Activated CD4-positive, alpha-beta T cell treated with anti-CD3 and anti-CD28 coated beads for 36 hours (primary cell): Measurements from ENCODE around the gene DSCAML1. TPM values are rescaled to one million over a fixed set of nuclear protein-coding genes. Genes with fewer than 3 reads are reported as not detected.

Experiments used
- ATAC-seq: fragments of 200-7000 bp; cut with Tn5 transposase; one replicate; pipeline ENCODE4 v1.10.0; 2021; ENCODE audit warnings: mild to moderate bottlenecking, moderate library complexity
- CTCF ChIA-PET: fragments of 350-600 bp; sonication (Branson Sonifier 250); formaldehyde crosslinking; loops from one replicate; lab custom pipeline; 2021; ENCODE audit warnings: antibody characterized with exemption; lab: Charles Lee
- POLR2A ChIA-PET: fragments of 350-600 bp; sonication (Branson Sonifier 250); formaldehyde crosslinking; loops from one replicate; lab custom pipeline; 2021; ENCODE audit warnings: antibody characterized with exemption, inconsistent platforms; lab: Charles Lee
- DNase-seq: peaks from one replicate; pipeline ENCODE4 v3.0.0-alpha.2; 2020
- H3K27ac Mint-ChIP-seq: one replicate; pipeline ENCODE4 v1.8.0; 2021; ENCODE audit warnings: mixed read lengths
- H3K27me3 Mint-ChIP-seq: one replicate; pipeline ENCODE4 v1.8.0; 2021; ENCODE audit warnings: mixed read lengths
- H3K36me3 Mint-ChIP-seq: one replicate; pipeline ENCODE4 v1.8.0; 2021; ENCODE audit warnings: low read depth, mixed read lengths
- H3K4me1 Mint-ChIP-seq: one replicate; pipeline ENCODE4 v1.8.0; 2021; ENCODE audit warnings: mixed read lengths
- H3K4me3 Mint-ChIP-seq: one replicate; pipeline ENCODE4 v1.8.0; 2021; ENCODE audit warnings: mild to moderate bottlenecking, moderate library complexity, mixed read lengths
- H3K9me3 Mint-ChIP-seq: one replicate; pipeline ENCODE4 v1.8.0; 2021; ENCODE audit warnings: low read depth, mixed read lengths
- intact Hi-C, 2 experiments: fragments of 100-400 bp; cut with DNase I in 1 of 2; cut with micrococcal nuclease in 1 of 2; formaldehyde crosslinking; loops; one replicate each; pipeline versions ENCODE4 v1.14.2 to v1.15.1; 2022 to 2024; cut with DNase I, micrococcal nuclease
- total RNA-seq, 2 experiments: library from RNA; stranded (reverse); gene quantifications; one replicate each; pipeline ENCODE4 v1.2.3, GENCODE V29; 2021

The DSCAML1 gene
- total RNA-seq, 2 experiments from 2014 or later: 0.05 to 0.67 TPM

DNA sequence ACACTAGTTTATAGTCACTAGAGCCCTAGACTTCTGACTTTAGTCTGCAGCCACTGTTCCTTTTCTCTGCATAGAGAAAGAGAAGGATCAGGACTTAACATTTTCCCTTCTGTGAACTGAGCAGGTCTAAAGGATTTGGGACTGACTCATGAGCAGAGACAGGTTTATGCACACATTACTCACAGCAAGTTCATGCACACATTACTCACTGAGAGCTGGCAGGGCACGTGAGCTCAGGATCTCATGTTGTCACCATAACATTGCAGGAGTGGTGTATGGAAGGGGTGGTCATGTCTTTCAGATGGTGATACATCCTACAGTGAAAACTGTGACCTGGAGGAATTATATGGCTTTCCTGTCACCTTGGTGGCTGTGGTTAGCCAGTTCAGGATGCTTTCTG is 413.0 kb downstream of the DSCAML1 start:
- Mint-ChIP-seq H3K27ac (no peak overlapping the region), H3K4me1 (no peaks in the 10 kb centered on the region), H3K36me3 (peaks cover 25% of the 10 kb centered on the region), H3K4me3 (no peak overlapping the region), H3K27me3 (no peaks in the 10 kb centered on the region), H3K9me3 (no peaks in the 10 kb centered on the region)
- ATAC-seq (peak; percentile 42), DNase-seq (no peak)
- intact Hi-C loops: no loop called here
- POLR2A ChIA-PET: no interaction called here
- CTCF ChIA-PET: interaction anchor here (0.7 kb wide), 1 partner anchor 423 kb away, joined by 3 read pairs; no protein-coding TSS in a partner anchor

DNA sequence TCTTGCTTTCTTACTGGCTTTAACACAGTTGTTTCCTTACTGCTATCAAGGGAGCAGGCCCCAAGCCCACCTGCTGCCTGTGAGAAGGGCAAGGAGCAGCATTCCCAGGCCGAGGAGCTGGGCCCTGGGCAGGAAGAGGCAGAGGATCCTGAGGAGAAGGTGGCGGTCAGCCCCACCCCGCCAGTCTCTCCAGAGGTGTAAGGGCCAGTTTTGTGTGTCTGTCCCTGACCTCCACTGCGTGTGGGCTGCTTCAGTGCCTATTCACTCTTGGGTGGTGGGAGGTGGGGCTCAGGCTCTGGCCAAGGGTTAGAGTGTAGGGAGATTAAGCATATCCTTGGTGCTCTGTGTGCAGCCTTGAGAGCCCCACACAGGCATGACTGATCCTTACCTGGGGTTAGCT is 414.3 kb downstream of the DSCAML1 start:
- H3K9me3 Mint-ChIP-seq: no peaks in the 10 kb centered on the region
- H3K4me1 Mint-ChIP-seq: no peaks in the 10 kb centered on the region
- ATAC-seq (no peak), DNase-seq (no peak)
- POLR2A ChIA-PET: no interaction called here
- H3K4me3 Mint-ChIP-seq: no peak overlapping the region
- no peaks in the 10 kb centered on the region for H3K27me3 Mint-ChIP-seq
- peaks cover 23% of the 10 kb centered on the region for H3K36me3 Mint-ChIP-seq
- CTCF ChIA-PET: interaction anchor here (0.6 kb wide), 1 partner anchor 412 kb away, joined by 4 read pairs; no protein-coding TSS in a partner anchor
- intact Hi-C loops: no loop called here
- no peak overlapping the region for H3K27ac Mint-ChIP-seq

DNA sequence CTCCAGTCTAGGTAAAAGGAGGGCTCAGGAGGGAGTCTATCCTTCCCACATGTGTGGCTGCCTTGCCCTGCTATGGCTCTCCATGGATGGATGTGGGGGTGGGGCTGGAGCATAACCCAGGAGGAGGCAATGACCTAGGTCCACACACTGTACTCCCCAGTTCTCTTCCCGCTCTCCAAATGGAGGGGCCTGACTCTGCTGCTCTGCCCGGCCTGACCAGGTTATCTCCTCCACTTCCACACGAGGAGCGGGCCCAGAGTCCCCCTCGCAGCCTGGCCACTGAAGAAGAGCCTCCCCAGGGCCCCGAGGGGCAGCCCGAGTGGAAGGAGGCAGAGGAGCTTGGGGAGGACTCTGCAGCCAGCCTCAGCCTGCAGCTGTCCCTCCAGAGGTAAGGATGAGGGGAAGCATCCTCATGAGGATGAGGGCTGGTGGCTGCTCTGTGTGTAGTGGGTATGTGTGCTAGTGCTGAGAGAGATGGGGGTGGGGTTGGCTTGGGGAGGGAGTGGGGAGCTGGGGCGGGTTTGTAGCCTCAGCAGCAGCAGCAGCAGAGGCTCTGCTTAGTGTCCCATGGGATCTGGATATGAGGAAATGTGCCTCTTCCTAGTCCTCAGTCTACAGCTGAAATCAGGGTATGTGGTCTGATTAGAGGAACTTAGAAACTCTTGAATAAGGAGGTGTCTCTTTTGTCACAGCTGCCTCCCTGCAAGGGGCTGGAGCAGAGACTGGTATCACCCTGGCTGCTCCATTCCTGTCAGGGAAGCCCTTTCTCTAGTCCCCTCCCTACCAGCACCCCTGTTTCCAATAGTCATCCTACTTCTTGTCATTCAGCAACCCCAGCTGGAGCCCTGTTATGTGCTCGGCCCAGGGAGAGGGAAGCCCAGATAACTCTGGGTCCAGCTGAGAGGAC is 415.3 kb downstream of the DSCAML1 start:
- ATAC-seq (no peak), DNase-seq (no peak)
- Mint-ChIP-seq H3K9me3 (no peaks in the 10 kb centered on the region), H3K4me1 (no peaks in the 10 kb centered on the region), H3K27ac (no peak overlapping the region), H3K36me3 (peaks cover 22% of the 10 kb centered on the region), H3K4me3 (no peak overlapping the region), H3K27me3 (no peaks in the 10 kb centered on the region)
- intact Hi-C loops: no loop called here
- ChIA-PET POLR2A (no interaction called here), CTCF (no interaction called here)

DNA sequence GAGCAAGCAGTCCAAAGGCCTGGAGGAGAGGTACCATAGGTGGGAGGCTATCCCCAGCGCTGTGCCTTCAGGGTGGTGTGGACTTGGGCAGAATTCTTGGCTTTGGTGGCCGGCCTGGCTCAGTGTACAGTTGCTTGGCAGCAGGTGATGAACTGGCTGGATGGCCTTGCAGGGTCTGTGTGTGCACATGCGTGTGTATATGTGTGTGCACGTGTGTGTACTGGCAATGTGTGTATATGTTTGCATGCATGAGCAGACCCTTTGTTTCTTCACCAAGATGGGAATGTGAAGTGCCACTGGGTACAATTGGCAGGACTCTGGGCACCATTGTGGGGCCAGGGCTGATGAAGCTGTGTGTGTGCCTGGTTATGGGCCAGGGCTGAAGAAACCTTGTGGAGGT is 416.3 kb downstream of the DSCAML1 start:
- CTCF ChIA-PET: interaction anchor here (1.3 to 1.6 kb wide), 2 partner anchors 9 to 12 kb away, joined by 4 read pairs; no protein-coding TSS in a partner anchor
- no peak for DNase-seq
- ATAC-seq: no peak

DNA sequence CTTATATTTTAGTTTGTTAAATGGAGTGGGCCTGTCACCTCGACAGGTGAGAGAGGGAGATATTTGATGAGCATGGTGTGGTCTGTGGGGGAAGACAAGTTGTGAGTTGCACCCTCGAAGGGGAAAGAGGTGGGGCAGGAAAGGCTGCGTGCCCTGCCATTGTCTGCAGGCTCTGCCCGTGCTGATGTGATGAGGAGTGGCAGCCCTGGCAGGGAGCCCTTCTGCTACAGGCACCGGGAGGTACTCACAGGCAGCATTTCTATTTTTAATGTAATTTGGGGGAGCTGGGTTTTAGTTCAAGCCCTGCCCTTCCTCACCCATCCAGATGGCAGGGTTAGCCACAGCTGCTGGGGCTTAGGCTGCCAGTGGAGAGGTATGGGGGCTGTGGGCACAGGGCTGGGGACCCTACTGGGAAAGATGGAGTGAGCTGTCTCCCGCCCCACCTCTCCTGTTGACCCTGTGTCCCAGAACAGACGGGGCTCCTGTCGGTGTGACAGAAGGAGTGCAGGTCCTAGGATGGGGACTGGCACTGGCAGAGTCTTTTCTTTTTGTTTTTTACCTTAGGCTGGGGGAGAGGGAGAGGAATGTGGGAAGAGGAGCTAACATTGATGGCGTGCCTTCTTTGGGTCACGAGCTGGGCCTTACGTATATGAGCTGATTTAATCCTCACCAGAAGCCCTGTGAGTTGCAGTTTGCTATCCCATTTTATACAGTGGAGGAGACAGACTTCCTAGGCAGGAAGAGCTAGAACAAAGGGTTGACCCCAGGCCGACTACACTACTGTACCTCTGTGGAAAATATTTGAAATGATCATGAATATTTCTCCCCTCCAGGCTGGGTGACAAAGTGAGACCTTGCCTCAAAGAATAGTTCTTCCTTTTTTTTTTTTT is 417.8 kb downstream of the DSCAML1 start:
- Mint-ChIP-seq H3K4me3 (no peak overlapping the region), H3K36me3 (peaks cover 31% of the 10 kb centered on the region), H3K4me1 (no peaks in the 10 kb centered on the region), H3K27me3 (no peaks in the 10 kb centered on the region), H3K9me3 (no peaks in the 10 kb centered on the region), H3K27ac (no peak overlapping the region)
- intact Hi-C loops: no loop called here
- no peak for DNase-seq
- CTCF ChIA-PET: interaction anchor here (1.3 to 1.6 kb wide), 2 partner anchors 10 to 11 kb away, joined by 4 read pairs; no protein-coding TSS in a partner anchor
- POLR2A ChIA-PET: no interaction called here
- no peak for ATAC-seq

More for the DNA sequence above, 416.3 kb downstream of the DSCAML1 start:
- Mint-ChIP-seq H3K27me3 (no peaks in the 10 kb centered on the region), H3K4me1 (no peaks in the 10 kb centered on the region), H3K9me3 (no peaks in the 10 kb centered on the region), H3K36me3 (peaks cover 26% of the 10 kb centered on the region), H3K4me3 (no peak overlapping the region), H3K27ac (no peak overlapping the region)
- intact Hi-C loops: no loop called here
- POLR2A ChIA-PET: no interaction called here

Other genes with a start within 250 kb of the DSCAML1 start
- 1 to 10 TPM in 1 of 2 experiments, under 1 TPM in 1; 0.91 to 1.1 TPM for gene FXYD2, start 27.5 kb upstream of the DSCAML1 start, total RNA-seq
- under 1 TPM; 0.46 to 0.47 TPM for gene FXYD6, start 79.4 kb upstream of the DSCAML1 start, total RNA-seq
- 1 to 10 TPM; 1.7 TPM for gene TMPRSS13, start 132.2 kb upstream of the DSCAML1 start, total RNA-seq
- 10 to 100 TPM; 57.1 to 79.4 TPM for gene IL10RA, start 189.2 kb upstream of the DSCAML1 start, total RNA-seq